CD4-positive, alpha-beta T cell (primary cell): ENCODE measurements around the gene FSTL4. TPM values are rescaled to one million over a fixed set of nuclear protein-coding genes. Genes with fewer than 3 reads are reported as not detected.
A peak's percentile ranks its signal among the peaks of the same experiment; 100 is the strongest.

Experiments used
- ATAC-seq: fragments of 200-7000 bp; cut with Tn5 transposase; one replicate; pipeline ENCODE4 v1.10.0; 2022; ENCODE audit warnings: mild to moderate bottlenecking; ENCODE audit not compliant: poor library complexity
- CTCF ChIA-PET: fragments of 350-600 bp; sonication (Branson Sonifier 250); formaldehyde crosslinking; loops from one replicate; lab custom pipeline; 2021; ENCODE audit warnings: antibody characterized with exemption, inconsistent platforms; lab: Charles Lee
- POLR2A ChIA-PET: fragments of 350-600 bp; sonication (Branson Sonifier 250); formaldehyde crosslinking; loops from one replicate; lab custom pipeline; 2021; ENCODE audit warnings: antibody characterized with exemption, inconsistent platforms; lab: Charles Lee
- DNase-seq, 14 experiments: peaks; one replicate each; pipeline ENCODE4 v3.0.0-alpha.2; 2013 to 2020; ENCODE audit warnings: mixed read lengths in 2 of 14
- H3K27ac ChIP-seq, 2 donors: one replicate each; pipeline versions ENCODE4 v1.5.1 to v1.7.0; 2013; ENCODE audit warnings: low read length in 2 of 2, low read depth in 1 of 2, mild to moderate bottlenecking in 1 of 2
- H3K27me3 ChIP-seq, 2 experiments: 1 replicate in 1 of 2; 2 replicates in 1 of 2; pipeline versions ENCODE4 v1.6.1 to v1.7.0; 2013; ENCODE audit warnings: low read length in 2 of 2, control low read depth in 1 of 2, mild to moderate bottlenecking in 1 of 2, moderate library complexity in 1 of 2; ENCODE audit not compliant: insufficient read depth in 2 of 2, control insufficient read depth in 1 of 2
- H3K36me3 ChIP-seq: one replicate; pipeline ENCODE4 v1.6.1; 2013; ENCODE audit warnings: low read length, control low read depth; ENCODE audit not compliant: insufficient read depth
- H3K4me1 ChIP-seq: one replicate; pipeline ENCODE4 v1.6.1; 2013; ENCODE audit warnings: low read length, control low read depth; ENCODE audit not compliant: insufficient read depth
- H3K4me3 ChIP-seq: one replicate; pipeline ENCODE4 v1.5.1; 2013; ENCODE audit warnings: mild to moderate bottlenecking, low read length, moderate library complexity
- H3K9me3 ChIP-seq, 2 experiments: 1 replicate in 1 of 2; 2 replicates in 1 of 2; pipeline versions ENCODE4 v1.6.1 to v1.7.0; 2013; ENCODE audit warnings: low read length in 2 of 2, mild to moderate bottlenecking in 2 of 2, control low read depth in 1 of 2, moderate library complexity in 1 of 2; ENCODE audit not compliant: control insufficient read depth in 1 of 2, insufficient read depth in 1 of 2
- H3K27ac Mint-ChIP-seq: one replicate; pipeline ENCODE4 v1.8.0; 2020; ENCODE audit warnings: mixed read lengths
- H3K27me3 Mint-ChIP-seq: one replicate; pipeline ENCODE4 v1.8.0; 2021; ENCODE audit warnings: mixed read lengths
- H3K36me3 Mint-ChIP-seq: one replicate; pipeline ENCODE4 v1.8.0; 2021; ENCODE audit warnings: low read depth, mixed read lengths
- H3K4me1 Mint-ChIP-seq: one replicate; pipeline ENCODE4 v1.8.0; 2021; ENCODE audit warnings: low read depth, mixed read lengths
- H3K4me3 Mint-ChIP-seq: one replicate; pipeline ENCODE4 v1.8.0; 2020; ENCODE audit warnings: mild to moderate bottlenecking, mixed read lengths
- H3K9me3 Mint-ChIP-seq: one replicate; pipeline ENCODE4 v1.8.0; 2020; ENCODE audit warnings: mixed read lengths
- intact Hi-C, 2 experiments: fragments of 100-400 bp; cut with DNase I in 1 of 2; cut with micrococcal nuclease in 1 of 2; formaldehyde crosslinking; loops; one replicate each; pipeline versions ENCODE4 v1.15.1 to v1.9.0; 2023 to 2025; cut with DNase I, micrococcal nuclease
- total RNA-seq, 174 experiments: library from RNA in 2 of 174; stranded (reverse) in 2 of 174; gene quantifications; one replicate each; pipeline ENCODE4 v1.2.3 and lab custom pipeline; 2021 to 2026
- TF ChIP-seq, protein P1 (sequence below): fragments of 200-600 bp; IDR thresholded peaks from one replicate; pipeline ENCODE4 v1.8.0; 2022; ENCODE audit warnings: antibody characterized with exemption, mild to moderate bottlenecking

Gene FSTL4
- total RNA-seq, 2 experiments from 2014 or later: not detected

DNA sequence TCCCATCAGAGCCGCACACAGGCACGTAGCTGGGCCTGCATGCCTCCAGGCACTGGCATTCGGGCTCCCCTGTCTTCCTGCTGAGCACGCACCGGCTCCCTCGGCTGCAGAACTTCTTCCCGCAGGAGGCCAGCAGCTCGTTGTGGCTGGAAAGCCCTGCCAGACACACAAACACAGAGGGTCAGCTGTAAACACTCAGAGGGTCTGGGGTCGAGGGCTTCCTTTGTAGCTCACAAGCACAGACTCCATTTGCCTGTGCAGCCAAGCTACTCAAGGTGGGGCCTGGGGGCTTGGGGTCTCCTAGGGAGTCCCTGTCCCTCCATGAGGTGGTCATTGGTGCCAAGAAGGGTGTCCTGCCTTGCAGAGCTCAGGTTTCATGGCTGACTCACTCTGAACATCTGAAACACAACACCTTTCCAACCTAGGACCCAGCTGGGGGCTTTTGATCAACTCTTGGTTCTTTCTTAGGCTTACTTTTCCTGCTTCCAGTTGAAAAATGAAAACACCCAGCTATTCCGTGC lies 211.4 kb downstream of the FSTL4 start:
- H3K4me1 ChIP-seq: peaks cover 6% of the 10 kb centered on the region
- no peaks in the 10 kb centered on the region for H3K36me3 Mint-ChIP-seq

DNA sequence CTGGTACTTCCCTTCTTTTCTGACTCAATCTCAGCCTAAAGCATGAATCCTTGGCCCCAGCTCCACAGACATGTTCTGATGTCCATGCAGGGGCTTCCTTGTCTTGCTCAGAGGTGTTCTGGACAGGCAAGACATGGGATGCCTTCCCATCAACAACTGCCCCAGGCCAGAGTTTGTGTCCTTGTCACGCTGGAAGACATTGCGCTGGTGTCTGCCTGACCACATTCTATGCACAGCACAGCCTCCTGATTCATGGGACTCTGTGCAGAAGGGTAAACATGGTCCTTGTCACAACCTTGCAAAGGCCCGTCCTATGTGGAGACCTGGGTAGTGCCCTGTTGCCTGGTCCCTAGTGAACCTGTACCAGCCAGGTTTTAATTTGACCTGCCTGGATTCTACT lies 212.2 kb downstream of the FSTL4 start:
- no peak overlapping the region for H3K27ac ChIP-seq
- H3K4me1 ChIP-seq: peaks cover 6% of the 10 kb centered on the region
- no peak overlapping the region for H3K4me3 ChIP-seq
- no peaks in the 10 kb centered on the region for H3K36me3 ChIP-seq
- no peaks in the 10 kb centered on the region for H3K9me3 ChIP-seq
- H3K27ac Mint-ChIP-seq: no peak overlapping the region
- intact Hi-C loops: no loop called here
- H3K4me3 Mint-ChIP-seq: no peak overlapping the region
- no peak for DNase-seq
- no peaks in the 10 kb centered on the region for H3K9me3 Mint-ChIP-seq
- H3K4me1 Mint-ChIP-seq: peaks cover 15% of the 10 kb centered on the region
- TF ChIP-seq, protein P1, sequence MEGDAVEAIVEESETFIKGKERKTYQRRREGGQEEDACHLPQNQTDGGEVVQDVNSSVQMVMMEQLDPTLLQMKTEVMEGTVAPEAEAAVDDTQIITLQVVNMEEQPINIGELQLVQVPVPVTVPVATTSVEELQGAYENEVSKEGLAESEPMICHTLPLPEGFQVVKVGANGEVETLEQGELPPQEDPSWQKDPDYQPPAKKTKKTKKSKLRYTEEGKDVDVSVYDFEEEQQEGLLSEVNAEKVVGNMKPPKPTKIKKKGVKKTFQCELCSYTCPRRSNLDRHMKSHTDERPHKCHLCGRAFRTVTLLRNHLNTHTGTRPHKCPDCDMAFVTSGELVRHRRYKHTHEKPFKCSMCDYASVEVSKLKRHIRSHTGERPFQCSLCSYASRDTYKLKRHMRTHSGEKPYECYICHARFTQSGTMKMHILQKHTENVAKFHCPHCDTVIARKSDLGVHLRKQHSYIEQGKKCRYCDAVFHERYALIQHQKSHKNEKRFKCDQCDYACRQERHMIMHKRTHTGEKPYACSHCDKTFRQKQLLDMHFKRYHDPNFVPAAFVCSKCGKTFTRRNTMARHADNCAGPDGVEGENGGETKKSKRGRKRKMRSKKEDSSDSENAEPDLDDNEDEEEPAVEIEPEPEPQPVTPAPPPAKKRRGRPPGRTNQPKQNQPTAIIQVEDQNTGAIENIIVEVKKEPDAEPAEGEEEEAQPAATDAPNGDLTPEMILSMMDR: no peak
- no peaks in the 10 kb centered on the region for H3K36me3 Mint-ChIP-seq
- no peaks in the 10 kb centered on the region for H3K27me3 ChIP-seq
- H3K27me3 Mint-ChIP-seq: no peaks in the 10 kb centered on the region
- CTCF ChIA-PET: no interaction called here
- no peak for ATAC-seq
- POLR2A ChIA-PET: no interaction called here

More for the DNA sequence above, 211.4 kb downstream of the FSTL4 start:
- Histone ChIP-seq H3K9me3 (no peaks in the 10 kb centered on the region), H3K27ac (no peak overlapping the region), H3K36me3 (no peaks in the 10 kb centered on the region), H3K27me3 (no peaks in the 10 kb centered on the region), H3K4me3 (no peak overlapping the region)
- Mint-ChIP-seq H3K27ac (no peak overlapping the region), H3K4me3 (no peak overlapping the region), H3K4me1 (peaks cover 15% of the 10 kb centered on the region), H3K9me3 (no peaks in the 10 kb centered on the region), H3K27me3 (no peaks in the 10 kb centered on the region)
- intact Hi-C loops: no loop called here
- POLR2A ChIA-PET: no interaction called here
- TF ChIP-seq, protein P1: no peak
- ATAC-seq (no peak), DNase-seq (peak in 1 of 14 experiments; percentile 1)
- CTCF ChIA-PET: no interaction called here

DNA sequence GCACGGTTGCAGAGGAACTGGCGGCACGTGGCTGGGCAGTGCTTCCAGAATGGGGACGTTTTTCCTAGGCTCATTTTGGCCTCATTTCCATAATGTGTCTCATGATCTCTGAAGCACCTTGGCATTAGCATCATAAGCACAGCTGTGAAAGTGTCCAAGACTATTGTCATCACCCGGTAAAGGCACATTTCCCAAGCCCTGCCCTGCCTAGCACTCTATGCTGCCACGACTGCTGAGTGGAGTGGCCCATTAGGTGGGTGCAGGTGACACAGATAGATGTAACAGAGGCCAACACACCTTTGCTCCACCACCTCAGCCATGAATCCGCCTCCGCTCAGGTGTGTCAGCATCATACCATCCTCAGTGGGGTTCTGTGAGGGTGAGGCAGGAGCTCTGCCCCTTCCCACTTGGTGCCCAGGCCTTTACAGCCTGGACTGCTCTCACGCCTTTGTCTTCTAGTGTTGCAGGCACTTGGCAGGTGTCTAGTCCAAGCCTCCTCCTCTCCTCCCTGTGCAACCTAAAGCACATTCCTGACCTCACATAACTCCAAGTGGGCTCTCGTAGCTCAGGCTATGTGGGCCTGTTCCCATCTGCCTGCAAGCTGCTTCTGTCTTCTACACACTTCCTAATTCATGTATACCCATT lies 213.0 kb downstream of the FSTL4 start:
- no peaks in the 10 kb centered on the region for H3K27me3 ChIP-seq
- H3K27ac ChIP-seq: no peak overlapping the region
- intact Hi-C loops: no loop called here
- Mint-ChIP-seq H3K9me3 (no peaks in the 10 kb centered on the region), H3K27ac (no peak overlapping the region), H3K4me3 (no peak overlapping the region), H3K4me1 (peaks cover 15% of the 10 kb centered on the region), H3K36me3 (no peaks in the 10 kb centered on the region), H3K27me3 (no peaks in the 10 kb centered on the region)
- DNase-seq (no peak), ATAC-seq (no peak)
- H3K4me1 ChIP-seq: peaks cover 6% of the 10 kb centered on the region
- H3K4me3 ChIP-seq: no peak overlapping the region
- TF ChIP-seq, protein P1: no peak
- ChIA-PET POLR2A (no interaction called here), CTCF (no interaction called here)
- H3K36me3 ChIP-seq: no peaks in the 10 kb centered on the region
- no peaks in the 10 kb centered on the region for H3K9me3 ChIP-seq
